GM19351 (cell line): ENCODE data around the gene NUDT8.
"Not testable (repeated sequence)": the region's sequence is repeated elsewhere in the genome, so short reads cannot be mapped to it uniquely, and the experiment has no call there.

ENCODE experiments used
- ATAC-seq: cut with Tn5 transposase; IDR thresholded peaks from one replicate; pipeline ENCODE4 v1.9.1; 2021; ENCODE audit warnings: mild to moderate bottlenecking, moderate library complexity; ENCODE audit not compliant: unreplicated experiment

NUDT8 gene

DNA sequence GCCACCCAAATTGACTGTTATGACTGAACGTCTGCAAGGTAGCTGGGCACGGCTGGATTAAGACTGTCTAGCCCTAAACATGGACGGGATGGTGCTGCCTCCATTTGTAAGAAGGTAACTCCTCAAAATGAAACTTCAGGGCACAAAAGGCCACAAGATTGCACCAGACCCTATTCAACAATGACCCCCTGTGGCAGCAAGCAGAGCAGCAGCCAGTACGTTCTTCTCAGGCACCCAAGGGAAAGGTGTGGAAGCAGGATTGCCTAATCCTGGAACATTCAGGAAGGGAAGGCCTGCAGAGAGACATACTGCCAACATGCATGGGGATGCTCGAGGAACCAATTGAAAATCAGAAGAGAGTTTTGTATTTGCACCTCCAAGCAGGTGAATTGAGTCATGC lies 14.3 kb upstream of the NUDT8 start:
- ATAC-seq: no peak

DNA sequence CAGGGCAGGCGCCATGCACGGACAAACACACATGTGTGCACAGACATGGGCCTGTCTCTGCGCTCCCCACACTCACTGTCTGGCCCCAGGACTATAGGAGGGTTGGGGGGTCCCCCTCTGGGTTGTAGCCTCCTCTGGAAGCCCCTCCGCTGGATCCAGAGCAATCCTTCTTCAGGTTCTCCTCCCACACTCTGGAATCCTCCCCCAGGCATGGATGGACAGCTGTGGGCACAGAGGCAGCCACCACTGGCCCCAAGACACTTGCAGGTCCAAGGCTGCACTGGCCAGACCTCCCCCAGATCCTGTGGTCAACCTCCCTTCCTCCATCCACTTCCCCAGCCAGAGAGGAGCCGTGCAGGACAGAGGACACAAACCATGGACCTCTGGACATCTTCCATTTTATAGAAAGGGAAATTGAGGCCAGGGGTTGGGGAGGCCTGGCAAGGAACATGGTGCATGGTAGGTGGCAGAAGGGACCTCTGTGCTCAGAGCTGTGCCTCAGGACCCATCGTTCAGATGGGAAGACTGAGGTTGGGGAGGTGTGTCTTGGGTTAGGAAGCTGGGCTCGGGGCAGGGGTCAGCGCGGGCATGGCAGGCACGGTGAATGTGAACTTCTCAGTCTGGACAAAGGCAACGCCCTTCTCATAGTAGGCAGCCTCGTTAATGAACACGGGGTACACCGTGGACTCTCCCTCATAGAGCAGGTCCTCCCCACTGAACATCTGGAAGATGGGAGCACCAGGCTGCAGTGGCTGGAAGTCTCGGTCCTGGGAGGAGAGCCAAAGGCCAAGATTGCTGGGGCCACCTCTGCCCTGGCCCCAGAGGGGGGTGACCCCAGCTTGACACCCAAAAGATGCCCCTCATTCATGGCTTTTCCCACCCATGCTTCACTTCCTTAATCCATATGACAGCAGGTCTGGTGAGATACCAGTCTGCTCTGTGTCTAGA lies 12.7 kb upstream of the NUDT8 start:
- no peak for ATAC-seq

DNA sequence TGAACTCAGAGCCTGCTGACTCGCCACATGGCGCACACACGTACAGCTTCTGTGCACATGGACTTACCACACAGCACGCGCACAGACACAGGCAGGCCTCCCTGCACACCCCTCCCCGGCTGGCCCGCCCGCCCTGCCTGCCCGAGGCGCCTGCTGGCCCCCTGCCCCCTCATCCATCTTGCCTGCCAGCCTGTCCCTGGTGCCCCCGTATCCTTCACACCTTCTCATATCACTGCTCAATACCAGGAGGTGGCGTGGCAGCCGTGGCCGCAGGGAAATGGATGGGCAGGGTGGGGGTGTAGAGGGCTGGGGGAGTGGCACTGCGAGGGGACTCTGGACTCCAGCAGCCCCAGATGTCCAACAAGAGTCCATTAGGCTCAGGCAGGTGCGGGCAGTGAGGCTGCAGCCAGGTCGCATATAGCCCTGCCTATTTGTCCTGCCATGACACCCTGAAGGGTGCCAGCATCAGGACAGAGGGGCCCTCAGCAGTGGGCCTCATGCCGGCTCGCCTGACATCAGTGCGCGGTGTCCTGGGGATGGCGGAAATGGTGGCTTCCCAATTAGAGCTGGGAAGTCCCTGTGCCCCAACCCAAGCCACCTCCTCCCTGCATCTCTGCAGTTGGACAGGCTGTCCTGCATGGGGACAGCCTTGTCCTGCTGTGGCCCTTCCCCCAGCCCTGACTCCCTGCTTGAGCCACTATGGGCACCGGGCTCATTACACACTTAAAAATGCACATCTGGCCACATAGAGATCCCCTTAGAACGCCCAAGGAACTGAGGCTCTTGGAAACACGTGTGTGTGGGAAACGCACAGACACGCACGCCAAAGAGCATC lies 11.8 kb upstream of the NUDT8 start:
- ATAC-seq: no peak

DNA sequence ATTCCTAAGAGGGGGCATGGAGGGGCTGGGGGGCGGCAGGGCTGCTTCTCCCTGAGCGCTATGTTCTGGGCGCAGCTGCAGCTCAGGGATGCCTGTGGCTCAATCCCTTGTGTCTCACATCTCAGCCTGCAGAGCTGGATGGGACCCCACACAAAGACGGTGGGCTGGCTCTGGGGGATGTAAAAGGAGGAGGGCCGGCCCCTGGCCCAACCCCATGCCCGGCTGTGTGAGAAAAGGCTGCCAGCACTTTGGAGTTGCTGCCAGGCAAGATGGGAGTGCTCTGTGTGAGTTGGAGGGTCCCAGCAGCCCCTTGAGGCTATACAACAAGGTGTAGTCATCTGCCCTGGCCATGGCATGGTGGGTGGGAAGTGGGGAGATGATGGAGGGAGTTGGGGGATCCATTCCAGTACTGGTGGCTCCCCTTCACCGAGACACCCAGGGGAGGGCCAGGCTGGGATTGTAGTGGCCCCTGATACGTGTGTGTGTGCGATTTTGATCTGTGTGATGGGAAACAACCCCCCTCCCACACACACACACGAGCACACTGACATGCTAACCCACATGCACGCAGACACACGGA lies 11.1 kb upstream of the NUDT8 start:
- ATAC-seq: no peak

DNA sequence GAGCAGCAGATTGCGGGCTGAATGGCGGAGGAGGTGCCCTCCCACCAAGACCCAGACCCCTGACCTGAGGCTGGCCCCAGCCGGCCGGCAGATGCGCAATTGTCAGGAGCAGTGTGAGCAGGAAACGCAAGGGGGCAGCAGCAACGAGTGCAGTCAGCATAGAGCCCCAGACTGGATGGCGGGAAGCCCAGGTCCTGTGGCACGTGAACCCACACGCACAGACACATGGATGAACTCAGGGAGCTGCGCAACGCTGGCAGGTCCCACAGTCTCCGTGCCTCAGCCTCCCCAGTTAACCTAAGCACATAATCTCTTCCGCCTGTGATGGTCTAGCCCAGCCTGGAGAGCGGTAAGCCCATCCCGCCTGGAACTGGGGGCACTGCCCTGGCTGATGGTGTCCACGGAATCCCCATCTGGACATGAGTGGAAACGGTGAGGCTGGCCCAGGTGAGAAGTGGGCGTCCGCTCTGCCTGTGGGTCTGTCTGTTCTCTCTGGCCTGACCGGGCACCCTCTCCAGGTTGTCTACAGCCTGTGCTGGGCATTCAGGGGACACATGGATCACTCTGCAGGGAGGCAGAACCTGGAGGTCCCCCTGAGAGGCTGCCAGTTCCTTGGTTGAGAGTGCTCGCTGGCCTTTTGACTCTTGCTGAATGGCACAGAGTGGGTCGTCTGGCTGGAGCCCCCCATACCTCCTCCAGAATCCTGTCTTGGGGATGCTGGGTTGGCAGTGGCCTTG lies 10.5 kb upstream of the NUDT8 start:
- ATAC-seq: no peak

DNA sequence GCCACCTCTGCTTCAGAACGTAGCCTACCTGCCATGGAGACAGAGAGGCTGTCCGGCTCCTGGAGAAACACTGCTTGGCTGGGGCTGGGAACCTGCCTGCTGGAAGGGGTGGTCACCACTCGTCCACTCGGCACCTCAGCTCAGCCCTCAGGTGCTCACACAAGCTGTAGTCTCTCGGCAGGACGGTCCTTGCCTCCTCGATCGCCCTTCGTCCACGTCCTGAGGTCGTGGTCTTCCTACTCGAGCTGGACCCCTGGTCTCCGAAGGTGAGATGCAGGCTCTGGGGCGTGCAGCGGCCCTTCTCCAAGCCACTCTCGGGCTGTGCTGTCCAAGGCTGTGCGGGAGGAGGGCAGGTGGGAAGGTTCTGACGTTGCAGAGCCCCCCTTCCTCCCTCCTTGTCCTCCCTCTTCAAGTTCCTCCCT lies 9.7 kb upstream of the NUDT8 start, which contains the start of gene TBX10:
TBX10 (minus strand) TSS at position 326 of the 422 bp plus-strand sequence; CDS start at position 35, 291 bp downstream.
- ATAC-seq: no peak

DNA sequence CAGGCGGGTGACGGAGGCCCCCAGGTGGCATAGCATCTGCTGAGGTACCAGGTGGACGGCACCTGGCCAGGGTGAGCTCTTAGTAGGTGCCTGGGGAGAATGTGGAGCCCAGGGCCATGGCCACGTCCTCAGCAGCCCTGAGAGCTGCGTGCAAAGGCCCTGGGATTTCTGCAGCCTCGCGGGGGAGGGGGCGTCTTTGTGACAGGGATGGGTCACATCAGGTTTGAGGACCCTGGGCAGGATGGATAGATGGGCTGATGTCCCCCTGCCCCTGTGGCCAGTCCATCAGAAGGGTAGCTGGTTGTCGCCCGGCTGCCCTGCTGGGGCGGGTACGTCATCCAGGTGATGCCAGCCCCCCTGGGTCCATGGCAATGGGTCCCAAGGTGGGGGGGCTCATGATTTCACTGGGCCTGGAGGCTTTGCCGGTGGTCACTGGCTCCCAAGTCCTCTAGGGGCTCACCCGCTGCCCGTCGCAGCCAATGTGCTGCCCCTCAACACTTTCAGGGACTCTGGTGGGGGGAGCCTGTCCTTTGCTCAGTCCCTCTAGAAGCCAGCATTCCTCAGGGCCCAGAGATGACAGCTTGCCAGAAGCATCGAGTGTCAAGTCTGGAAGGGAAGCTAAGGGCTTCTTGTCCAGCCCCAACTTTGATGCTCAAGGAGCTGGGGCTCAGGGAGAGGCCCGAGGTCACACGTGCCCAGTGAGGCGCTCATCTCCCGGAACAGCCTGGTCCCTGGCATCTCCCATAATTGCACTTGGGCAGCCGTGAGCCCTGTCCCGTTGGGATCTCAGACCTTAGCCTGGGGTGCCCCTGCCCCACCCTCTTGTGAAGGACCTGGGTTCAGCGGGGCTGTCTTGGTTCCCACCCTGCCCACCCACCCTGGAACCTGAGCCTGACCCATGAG lies 9.0 kb upstream of the NUDT8 start:
- no peak for ATAC-seq

DNA sequence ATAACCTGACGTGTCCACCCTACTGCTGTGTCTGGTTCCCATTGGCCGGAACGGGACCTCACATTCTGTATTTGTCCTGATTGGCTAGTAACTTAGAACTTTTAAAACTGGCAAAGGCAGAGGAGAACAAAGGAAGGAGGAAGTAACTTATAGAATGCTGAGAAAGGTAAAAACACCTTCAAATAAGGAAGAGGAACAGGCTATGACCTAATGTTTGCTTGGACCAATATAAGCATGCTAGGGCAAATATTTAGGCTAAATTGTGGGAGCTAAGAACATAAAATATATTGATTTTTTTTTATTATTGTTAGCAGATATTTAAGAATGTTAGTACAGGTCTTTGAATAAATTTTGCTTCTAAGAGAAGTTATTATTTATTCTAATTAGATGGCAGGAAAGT lies 7.7 kb upstream of the NUDT8 start:
- ATAC-seq: not testable (repeated sequence)

DNA sequence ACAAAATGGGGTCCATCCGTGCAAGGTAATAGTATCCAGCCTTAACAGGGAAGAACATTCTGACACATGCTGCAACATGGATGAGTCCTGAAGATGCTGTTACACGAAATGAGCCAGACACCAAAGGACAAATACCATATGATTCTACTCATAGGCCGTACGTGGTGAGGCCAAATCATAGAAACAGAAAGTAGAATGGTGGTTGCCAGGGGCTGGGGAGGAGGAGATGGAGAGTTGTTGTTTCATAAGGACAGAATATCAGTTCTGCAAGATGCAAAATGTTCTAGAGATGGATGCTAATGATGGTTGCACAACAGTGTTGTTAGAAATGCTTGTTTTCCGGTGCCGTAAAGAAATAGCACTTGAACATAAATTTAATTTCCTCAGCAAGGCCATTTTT lies 7.2 kb upstream of the NUDT8 start:
- no peak for ATAC-seq

DNA sequence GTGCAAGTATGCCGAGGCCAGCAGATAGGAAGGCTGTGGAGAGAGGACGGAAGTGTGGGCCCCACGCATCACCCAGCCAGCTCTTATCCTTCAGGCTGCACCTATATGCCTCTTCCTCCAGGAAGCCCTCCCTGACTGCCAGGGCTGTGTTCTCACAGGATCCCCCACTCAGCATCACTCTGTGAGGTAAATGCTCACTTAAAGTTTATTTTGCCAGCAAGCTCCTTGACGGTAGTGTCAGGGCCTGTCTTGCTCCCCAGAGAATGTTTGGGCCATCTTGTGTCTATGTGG lies 5.4 kb upstream of the NUDT8 start:
- no peak for ATAC-seq

DNA sequence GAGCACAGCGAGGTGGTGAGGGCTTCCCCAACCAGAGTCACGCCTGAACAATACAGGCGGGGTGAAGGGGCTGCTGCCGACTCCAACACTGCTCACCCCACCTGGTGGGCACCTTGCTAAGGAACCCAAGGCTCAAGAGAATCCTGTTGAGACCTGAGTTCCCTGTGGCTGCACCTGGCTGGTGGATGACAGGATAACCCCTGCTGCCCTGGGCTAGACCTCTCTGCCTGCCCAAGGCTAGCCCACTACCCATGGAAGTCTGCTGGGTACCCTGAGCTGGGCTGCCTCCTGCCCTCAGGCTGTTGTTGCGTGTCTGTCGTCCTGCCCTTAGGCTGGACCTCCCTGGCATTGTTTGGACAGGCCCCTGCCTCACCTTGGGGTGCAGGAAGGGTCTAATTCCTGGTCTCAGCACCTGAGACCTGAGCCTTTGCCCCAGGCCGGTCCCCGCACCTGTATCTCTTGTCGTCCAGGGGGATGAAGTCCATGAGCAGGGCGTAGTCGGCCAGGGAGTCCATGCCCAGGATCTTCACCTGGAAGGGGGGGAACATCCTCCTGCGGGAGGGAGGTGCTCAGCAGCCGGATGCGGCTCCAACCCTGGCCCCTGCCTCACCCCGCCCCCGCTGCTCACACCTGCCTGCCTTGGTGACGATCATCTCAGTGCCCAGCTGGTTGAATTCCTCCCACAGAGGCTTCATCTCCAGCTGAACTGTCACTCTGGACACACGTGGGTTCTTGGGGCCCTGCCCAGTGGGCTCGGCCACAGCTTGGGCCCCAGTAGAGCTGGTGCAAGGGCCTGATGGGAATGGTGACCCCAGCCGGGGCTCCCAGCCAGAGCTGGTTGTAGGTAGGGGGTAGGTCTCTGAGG lies 4.9 kb upstream of the NUDT8 start:
- no peak for ATAC-seq

DNA sequence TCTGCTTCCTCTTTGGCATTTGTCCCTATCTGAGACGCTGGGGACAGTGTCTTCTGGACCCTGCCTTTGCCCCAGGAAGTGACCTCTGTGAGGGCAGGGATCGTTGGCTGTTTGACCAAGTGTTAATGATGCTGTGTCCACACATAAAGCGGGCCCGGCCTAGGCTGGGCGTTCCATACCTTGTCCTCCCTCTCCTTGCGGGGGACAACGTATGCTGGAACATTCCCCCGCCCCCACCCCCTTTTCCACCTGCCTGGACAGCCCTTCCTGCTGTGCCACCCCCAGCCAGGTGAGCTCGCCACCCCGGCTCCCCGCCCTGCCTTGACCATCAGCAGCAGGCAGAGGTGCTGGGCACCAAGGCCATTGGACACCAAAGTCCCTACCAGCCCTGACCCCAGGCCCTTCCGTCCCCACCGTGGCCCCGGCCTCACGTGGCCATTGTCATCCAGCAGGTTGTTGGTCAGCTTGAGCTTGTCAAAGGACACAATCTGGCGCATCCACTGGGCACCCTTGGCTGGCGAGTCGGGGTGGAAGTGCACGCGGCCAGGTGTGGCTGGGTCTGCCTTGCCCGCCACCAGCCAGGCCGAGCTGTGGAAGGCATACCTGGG lies 4.1 kb upstream of the NUDT8 start:
- no peak for ATAC-seq

DNA sequence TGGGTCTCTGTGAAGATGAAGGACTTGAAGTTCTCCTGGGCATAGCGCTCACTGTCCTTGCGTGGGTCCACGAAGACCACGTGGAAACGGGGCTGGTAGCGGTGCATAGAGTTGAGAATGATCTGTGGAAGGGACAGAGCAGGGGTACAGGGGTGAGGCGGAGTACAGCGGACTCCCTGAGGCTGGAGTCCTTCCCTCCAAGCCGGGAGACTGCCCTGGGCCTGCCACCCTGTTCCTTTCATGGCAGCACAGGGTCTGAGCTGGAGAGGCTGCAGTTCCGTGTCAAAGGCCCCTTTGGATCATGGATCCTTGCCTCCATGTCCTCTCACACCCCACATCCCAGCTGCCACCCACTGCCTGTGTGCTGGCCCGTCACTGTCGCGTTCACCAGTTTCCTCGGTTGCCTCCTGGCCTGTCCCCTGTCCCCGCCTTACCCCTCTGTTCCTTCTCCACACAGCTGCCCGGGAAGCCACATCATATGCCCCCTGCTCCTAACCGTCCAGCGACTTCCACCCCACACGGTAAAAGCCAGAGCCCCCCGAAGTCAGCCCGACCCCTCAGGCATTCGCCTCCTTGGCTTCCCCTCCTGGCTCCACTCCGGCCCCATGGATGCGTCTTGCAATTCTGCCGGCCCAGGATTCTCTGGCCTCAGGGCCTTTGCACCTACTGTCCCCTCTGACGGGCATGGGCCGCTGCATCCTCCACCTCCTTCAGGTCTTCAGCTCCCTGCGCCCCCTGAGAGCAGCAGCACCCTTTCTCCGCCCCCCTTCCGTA lies 3.4 kb upstream of the NUDT8 start:
- ATAC-seq: no peak

DNA sequence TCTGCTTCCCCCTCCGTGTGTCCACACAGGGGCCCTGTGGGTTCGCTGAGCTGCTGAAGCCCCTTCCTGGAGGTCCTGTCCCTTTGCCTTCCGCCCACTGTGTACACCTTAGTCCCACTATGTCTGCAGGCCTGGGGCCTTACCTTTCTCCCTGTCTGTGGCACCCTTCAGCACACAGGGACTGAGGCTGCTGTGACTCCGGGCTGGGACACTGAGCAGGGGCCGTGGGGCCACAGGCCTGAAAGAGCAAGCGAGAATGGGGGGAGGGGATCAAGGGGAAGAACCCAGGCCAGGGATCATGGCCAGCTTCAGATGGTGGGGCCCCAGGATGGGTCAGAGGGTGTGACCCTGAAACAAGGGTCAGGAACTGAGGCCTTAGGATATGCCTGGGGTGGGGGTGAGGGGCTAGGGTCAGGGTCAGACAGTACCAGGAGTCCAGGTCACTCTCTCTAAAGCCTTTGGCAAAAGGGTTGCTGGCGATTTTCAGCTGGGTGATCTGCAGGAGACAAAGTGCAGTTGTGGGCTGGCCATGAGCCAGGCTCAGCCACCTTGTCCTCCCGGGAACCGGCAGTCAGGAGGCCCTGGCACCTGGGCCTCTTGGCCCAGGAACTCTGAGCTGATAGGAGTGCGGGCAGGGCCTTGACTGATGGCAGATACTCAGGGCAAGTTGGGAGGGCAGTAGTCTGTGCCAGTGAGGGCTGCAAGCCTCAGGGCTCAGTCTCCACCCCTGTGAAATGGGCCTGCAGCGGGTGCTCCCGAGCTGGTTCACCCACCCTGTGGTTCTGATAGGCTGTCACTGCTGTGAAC lies 2.6 kb upstream of the NUDT8 start:
- no peak for ATAC-seq

DNA sequence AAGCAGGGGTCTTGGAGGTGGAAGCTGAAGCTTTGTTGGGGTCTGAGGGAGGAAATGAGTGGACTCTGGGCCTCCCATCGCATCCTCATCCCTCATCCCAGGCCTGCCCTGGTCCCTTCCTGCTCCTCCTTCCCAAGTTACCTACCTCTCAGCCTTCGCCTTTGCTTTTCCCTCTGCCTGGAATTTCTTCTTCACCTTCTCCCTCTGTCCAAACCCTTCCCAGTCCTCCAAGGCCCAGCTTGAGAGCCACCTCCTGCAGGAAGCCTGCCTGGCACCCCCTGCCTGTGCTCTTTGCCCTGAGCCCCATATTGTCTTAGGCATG lies 2.1 kb upstream of the NUDT8 start:
- no peak for ATAC-seq

DNA sequence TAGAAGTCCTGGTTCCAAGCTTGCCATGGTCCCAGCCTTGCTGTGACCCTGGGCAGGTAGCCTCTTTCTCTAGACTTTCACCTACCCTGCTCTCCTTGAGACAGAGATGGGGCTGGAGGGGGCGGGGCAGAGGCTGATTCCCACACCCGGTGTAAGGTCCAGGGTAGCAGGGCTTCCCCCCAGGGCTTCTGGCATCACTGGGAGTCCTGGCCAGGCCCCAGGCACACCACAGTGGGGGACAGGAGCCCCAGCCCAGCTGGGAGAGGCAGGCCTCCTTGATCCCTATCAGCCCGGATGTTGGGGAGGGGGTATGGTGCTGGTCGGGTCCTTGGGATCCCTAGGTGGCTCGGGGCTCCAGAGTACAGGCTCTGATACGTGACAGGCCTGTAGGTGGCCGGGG lies 1.7 kb upstream of the NUDT8 start:
- ATAC-seq: no peak

DNA sequence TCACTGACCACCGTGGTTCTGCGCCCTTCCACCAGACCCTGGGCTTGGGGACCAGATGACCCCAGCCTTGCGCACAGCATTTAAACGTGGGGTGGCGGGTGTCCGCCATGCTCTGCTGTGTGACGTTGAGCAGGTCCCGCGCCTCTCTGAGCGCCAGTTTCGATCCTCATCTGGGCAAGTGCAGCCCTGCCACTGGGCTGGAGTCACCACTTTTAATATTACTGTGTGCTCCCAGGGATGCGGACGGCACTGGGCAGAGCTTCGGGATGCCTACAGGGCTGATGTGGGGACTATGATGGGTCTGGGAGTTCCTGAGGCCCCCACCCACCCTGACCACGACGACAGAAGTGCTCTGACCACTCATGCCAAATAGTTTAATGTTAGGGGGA lies 1.2 kb upstream of the NUDT8 start:
- no peak for ATAC-seq
